HCT116 (cell line): ENCODE data around the gene TM7SF2. TPM values are rescaled to one million over a fixed set of nuclear protein-coding genes. Genes with fewer than 3 reads are reported as not detected.

Source experiments
- ATAC-seq: fragments of 200-7000 bp; cut with Tn5 transposase; 2 replicates; pipeline ENCODE4 v1.9.1; 2020; ENCODE audit warnings: mild to moderate bottlenecking, moderate library complexity
- BruUV-seq: library from RNA; stranded (reverse); fragments of 400-500 nt; replicated peaks from 2 replicates; lab custom pipeline; 2021; lab: Mats Ljungman, UMichigan
- CTCF ChIA-PET: fragments of 300-600 bp; sonication (Branson Sonifier 250); formaldehyde crosslinking; loops from one replicate; lab custom pipeline; 2021; ENCODE audit warnings: antibody characterized with exemption; lab: Charles Lee
- POLR2A ChIA-PET: fragments of 300-600, 350-600 bp; sonication (Branson Sonifier 250); formaldehyde crosslinking; loops from one replicate; lab custom pipeline; 2021; ENCODE audit warnings: antibody characterized with exemption; lab: Charles Lee
- RAD21 ChIA-PET, 2 experiments: fragments of 300-600 bp; sonication (Branson Sonifier 250); formaldehyde crosslinking; loops; one replicate each; lab custom pipeline; 2023; ENCODE audit warnings: low total read pairs in 2 of 2; ENCODE audit not compliant: uncharacterized antibody in 2 of 2, unreplicated experiment in 2 of 2, low non-redundant PET in 1 of 2; lab: Charles Lee
- DNase-seq: peaks from one replicate; pipeline ENCODE4 v3.0.0-alpha.2; 2010; ENCODE audit warnings: low read depth, low spot score
- H2AFZ ChIP-seq: fragments of 200-600 bp; shearing (Covaris generic), sonication (generic); 2 replicates; pipeline ENCODE4 v1.6.1; 2017; ENCODE audit warnings: low read depth, mixed run types, mixed read lengths, antibody characterized with exemption, low read length; ENCODE audit not compliant: poor library complexity, severe bottlenecking
- H3K27ac ChIP-seq: 2 replicates; pipeline ENCODE4 v1.5.1; 2012; ENCODE audit warnings: low read depth, low read length
- H3K27me3 ChIP-seq: fragments of 200-600 bp; sonication (generic); 2 replicates; pipeline ENCODE4 v1.6.1; 2016; ENCODE audit warnings: mixed run types, low read length, mixed read lengths; ENCODE audit not compliant: insufficient read depth
- H3K36me3 ChIP-seq, 2 experiments: fragments of 200-500 bp in 1 of 2; fragments of 200-600 bp in 1 of 2; sonication (Bioruptor generic) in 1 of 2; sonication (generic) in 1 of 2; 2 replicates each; pipeline versions ENCODE4 v1.5.1 to v1.6.1; 2014 to 2016; ENCODE audit warnings: low read length in 2 of 2, inconsistent platforms in 1 of 2, mixed read lengths in 1 of 2, mixed run types in 1 of 2; ENCODE audit not compliant: insufficient read depth in 2 of 2, control insufficient read depth in 1 of 2
- H3K4me1 ChIP-seq, 2 experiments: fragments of 200-600 bp in 1 of 2; sonication (generic) in 1 of 2; 2 replicates each; pipeline versions ENCODE4 v1.5.1 to v1.6.1; 2012 to 2017; ENCODE audit warnings: low read length in 2 of 2, inconsistent platforms in 1 of 2, mild to moderate bottlenecking in 1 of 2, mixed read lengths in 1 of 2, mixed run types in 1 of 2, moderate library complexity in 1 of 2; ENCODE audit not compliant: insufficient read depth in 2 of 2, control insufficient read depth in 1 of 2
- H3K4me2 ChIP-seq: fragments of 200-600 bp; sonication (generic); 2 replicates; pipeline ENCODE4 v1.6.1; 2017; ENCODE audit warnings: mixed run types, low read length, mixed read lengths
- H3K4me3 ChIP-seq, 2 experiments: fragments of 200-600 bp in 1 of 2; sonication (generic) in 1 of 2; replicated peaks in 1 of 2; 2 replicates each; pipeline ENCODE4 v1.5.1; 2011 to 2016; ENCODE audit warnings: low read length in 2 of 2, control low read depth in 1 of 2, low read depth in 1 of 2, mild to moderate bottlenecking in 1 of 2, mixed read lengths in 1 of 2, mixed run types in 1 of 2
- H3K79me2 ChIP-seq: fragments of 200-600 bp; sonication (generic); 2 replicates; pipeline ENCODE4 v1.6.1; 2017; ENCODE audit warnings: mild to moderate bottlenecking, mixed run types, low read length, moderate library complexity, mixed read lengths; ENCODE audit not compliant: insufficient read depth
- H3K9ac ChIP-seq: fragments of 200-600 bp; sonication (generic); 2 replicates; pipeline ENCODE4 v1.6.1; 2016; ENCODE audit warnings: low read length, mixed read lengths
- H3K9me2 ChIP-seq: fragments of 200-600 bp; sonication (generic), shearing (Covaris generic); 2 replicates; pipeline ENCODE4 v1.6.1; 2017; ENCODE audit warnings: mixed run types, mild to moderate bottlenecking, moderate library complexity; ENCODE audit not compliant: insufficient read depth
- H3K9me3 ChIP-seq, 2 experiments: fragments of 200-500 bp in 1 of 2; fragments of 200-600 bp in 1 of 2; sonication (Bioruptor generic) in 1 of 2; sonication (generic) in 1 of 2; 2 replicates each; pipeline ENCODE4 v1.6.1; 2014 to 2017; ENCODE audit warnings: low read length in 2 of 2, mixed read lengths in 2 of 2, inconsistent platforms in 1 of 2, low read depth in 1 of 2, mild to moderate bottlenecking in 1 of 2, mixed run types in 1 of 2, moderate library complexity in 1 of 2; ENCODE audit not compliant: control insufficient read depth in 1 of 2, insufficient read depth in 1 of 2
- H4K20me1 ChIP-seq: fragments of 200-600 bp; sonication (generic), shearing (Covaris generic); 2 replicates; pipeline ENCODE4 v1.6.1; 2017; ENCODE audit warnings: mixed run types, mild to moderate bottlenecking, moderate library complexity; ENCODE audit not compliant: insufficient read depth
- CTCF ChIP-seq, 3 experiments: fragments of 200-600 bp in 1 of 3; sonication (generic) in 1 of 3; IDR thresholded peaks in 2 of 3; conservative IDR thresholded peaks in 1 of 3; 2 replicates each; pipeline ENCODE4 v1.5.1; 2012 to 2017; ENCODE audit warnings: low read depth in 2 of 3, low read length in 2 of 3, antibody characterized with exemption in 1 of 3, borderline replicate concordance in 1 of 3, control low read depth in 1 of 3, mild to moderate bottlenecking in 1 of 3, mixed read lengths in 1 of 3, mixed run types in 1 of 3, moderate library complexity in 1 of 3; ENCODE audit not compliant: insufficient read depth in 1 of 3
- ELF1 ChIP-seq: IDR thresholded peaks from 2 replicates; pipeline ENCODE4 v1.6.1; 2012; ENCODE audit warnings: low read depth, borderline replicate concordance
- EZH2 ChIP-seq: fragments of 200-600 bp; sonication (generic); IDR thresholded peaks from 2 replicates; pipeline ENCODE4 v1.6.1; 2017; ENCODE audit warnings: antibody characterized with exemption, mixed run types
- EZH2phosphoT487 ChIP-seq: fragments of 200-600 bp; IDR thresholded peaks from 2 replicates; pipeline ENCODE4 v1.6.1; 2018; ENCODE audit warnings: antibody characterized with exemption, borderline replicate concordance
- JUND ChIP-seq: IDR thresholded peaks from 2 replicates; pipeline ENCODE4 v1.6.1; 2012
- MAX ChIP-seq: IDR thresholded peaks from 2 replicates; pipeline ENCODE4 v1.6.1; 2012
- POLR2A ChIP-seq: IDR thresholded peaks from 2 replicates; pipeline ENCODE4 v1.7.0; 2011; ENCODE audit warnings: borderline replicate concordance; ENCODE audit not compliant: insufficient read depth, insufficient read length; ENCODE audit errors: extremely low read depth
- POLR2AphosphoS5 ChIP-seq: IDR thresholded peaks from 2 replicates; pipeline ENCODE4 v1.6.1; 2011; ENCODE audit warnings: mild to moderate bottlenecking, low read depth, low read length, moderate library complexity
- REST ChIP-seq: IDR thresholded peaks from 2 replicates; pipeline ENCODE4 v1.6.1; 2012; ENCODE audit warnings: low read depth
- SP1 ChIP-seq: IDR thresholded peaks from 2 replicates; pipeline ENCODE4 v1.6.1; 2012; ENCODE audit warnings: low read depth
- ZFX ChIP-seq: fragments of 450-650 bp; IDR thresholded peaks from 2 replicates; pipeline ENCODE4 v1.6.1; 2017
- intact Hi-C: fragments of 100-400 bp; cut with micrococcal nuclease; formaldehyde crosslinking; loops from 2 replicates; pipeline ENCODE4 v1.10.0; 2022
- total RNA-seq: library from RNA; stranded (reverse); gene quantifications from one replicate; pipeline ENCODE4 v1.2.1, GENCODE V29; 2021; ENCODE audit not compliant: unreplicated experiment

TM7SF2 gene
- total RNA-seq, 1 experiment from 2014 or later, result 52.9 TPM

GRCh38 chr11:65085446-65085845 is 26.2 kb upstream of the TM7SF2 start (continued):
- TF ChIP-seq POLR2AphosphoS5 (no peak), SP1 (no peak), ZFX (no peak), EZH2phosphoT487 (no peak), CTCF (IDR thresholded peaks at IDR 0.05 in 2 of 3, conservative IDR thresholded peaks at IDR 0.05 in 1 of 3; ENCODE audit: borderline replicate concordance in 1 of 3, insufficient read depth in 1 of 3, low read depth in 2 of 3, low read length in 2 of 3) (no peak), ELF1 (no peak), REST (no peak), EZH2 (no peak)

GRCh38 chr11:65086809-65087208 is 24.9 kb upstream of the TM7SF2 start:
- TF ChIP-seq MAX (no peak), EZH2 (no peak), REST (no peak), JUND (no peak), SP1 (no peak), POLR2A (no peak)
- Histone ChIP-seq H3K36me3 (peaks cover 0 to 22% of the 10 kb centered on the region in 2 experiments; a peak in 1 of 4 replicates), H4K20me1 (no peaks in the 10 kb centered on the region), H3K9me2 (no peaks in the 10 kb centered on the region), H3K9me3 (no peaks in the 10 kb centered on the region), H3K9ac (no peak overlapping the region), H3K27me3 (no peaks in the 10 kb centered on the region), H3K27ac (no peak overlapping the region), H3K4me1 (peaks cover 7 to 20% of the 10 kb centered on the region in 2 experiments; a peak in 3 of 4 replicates), H3K4me2 (no peak overlapping the region), H3K79me2 (peaks cover 26% of the 10 kb centered on the region), H3K4me3 (no peak overlapping the region), H2AFZ (no peak overlapping the region)
- ChIA-PET RAD21 (no interaction called here), POLR2A (no interaction called here), CTCF (no interaction called here)
- no peak for ATAC-seq
- intact Hi-C loops, result no loop called here
- no TSS peak for BruUV-seq
- no peak for DNase-seq
